Right renal cortex interstitium (tissue), 3 donors: ENCODE results near the gene EFCAB7. TPM values are rescaled to one million over a fixed set of nuclear protein-coding genes. Genes with fewer than 3 reads are reported as not detected.
"Not testable (repeated sequence)": the region's sequence is repeated elsewhere in the genome, so short reads cannot be mapped to it uniquely, and the experiment has no call there.

Source experiments
- DNase-seq, 3 donors: peaks; one replicate each; pipeline ENCODE4 v3.0.0-alpha.2; 2013; ENCODE audit warnings: low read depth in 3 of 3, low spot score in 2 of 3
- polyA plus RNA-seq, 3 donors: library from polyadenylated mRNA; unstranded; fragments of 120-200 nt; gene quantifications; one replicate each; pipeline ENCODE4 v1.2.1, GENCODE V29; 2013; ENCODE audit not compliant: insufficient read length in 3 of 3

EFCAB7 gene
- polyA plus RNA-seq, 3 donors, result 20.5 to 23.6 (median 22.0) TPM

DNA sequence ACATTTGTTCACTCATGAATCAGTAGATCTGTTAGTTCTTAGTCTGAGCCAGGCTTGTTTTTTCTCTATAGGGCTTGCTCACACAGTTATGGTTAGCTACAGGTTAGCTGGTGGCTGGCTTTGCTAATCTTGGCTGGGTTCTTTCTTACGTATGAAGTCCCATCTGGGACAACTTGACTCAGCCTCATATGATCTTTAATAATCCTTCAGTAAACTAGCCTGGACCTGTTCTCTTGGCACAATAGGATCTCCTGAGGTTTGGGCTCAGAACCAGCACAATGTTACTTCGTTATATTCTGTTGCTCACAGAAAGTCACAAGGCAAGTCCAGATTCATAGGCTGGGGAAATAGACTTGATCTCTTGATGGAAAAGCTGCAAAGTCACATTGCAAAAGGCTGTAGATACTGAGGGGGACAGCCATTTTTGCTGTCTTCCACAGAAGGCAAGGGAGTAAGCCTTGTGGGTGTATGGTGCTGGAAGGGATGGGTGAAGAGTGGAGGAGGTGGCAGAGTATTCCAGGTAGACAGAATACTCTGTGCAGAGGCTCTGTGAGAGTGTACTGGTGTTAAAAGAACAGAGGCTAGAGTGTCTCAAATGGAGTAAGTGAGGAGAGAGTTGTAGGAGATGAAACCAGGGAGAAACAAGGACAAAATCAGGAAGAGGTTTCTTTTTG lies 24.4 kb downstream of the EFCAB7 start:
- no peak for DNase-seq

DNA sequence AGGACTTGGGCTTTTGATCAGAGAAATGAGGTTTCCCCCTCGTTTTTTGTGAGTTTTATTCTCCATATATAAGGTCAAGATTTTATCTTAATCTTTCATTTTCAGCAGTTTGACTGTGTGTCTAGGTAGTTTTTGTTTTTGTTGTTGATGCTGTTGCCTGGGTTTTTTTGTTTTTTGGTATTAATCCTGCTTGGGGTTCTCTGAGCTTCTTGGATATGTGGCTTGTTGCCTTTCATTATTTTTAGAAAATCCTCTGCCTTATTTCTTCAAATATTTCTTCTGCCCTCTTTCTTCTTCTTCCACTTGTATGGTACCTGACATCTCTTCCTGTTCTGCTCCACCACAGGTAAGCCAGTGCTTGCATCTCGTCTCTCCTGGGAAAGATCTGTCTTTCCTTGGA lies 25.0 kb downstream of the EFCAB7 start:
- no peak for DNase-seq

DNA sequence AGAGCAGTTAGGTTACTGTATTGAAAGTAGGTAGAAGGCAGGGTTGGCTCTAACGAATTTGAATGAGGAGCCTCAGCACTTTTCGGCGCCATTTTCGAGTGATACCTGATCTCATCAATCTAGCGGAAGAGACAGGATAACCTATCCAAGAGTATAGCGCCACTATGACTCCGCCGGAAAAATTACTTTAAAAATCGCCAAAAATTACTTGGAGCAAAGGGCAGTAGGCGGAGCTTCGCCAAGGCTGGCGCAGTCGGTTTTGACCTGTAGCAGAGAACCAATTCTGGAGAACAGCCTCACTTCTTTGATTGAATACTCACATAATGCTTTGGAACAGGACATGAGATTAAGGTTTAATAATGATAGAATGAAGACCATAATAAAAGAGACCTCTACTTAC lies 25.6 kb downstream of the EFCAB7 start:
- DNase-seq, result no peak

DNA sequence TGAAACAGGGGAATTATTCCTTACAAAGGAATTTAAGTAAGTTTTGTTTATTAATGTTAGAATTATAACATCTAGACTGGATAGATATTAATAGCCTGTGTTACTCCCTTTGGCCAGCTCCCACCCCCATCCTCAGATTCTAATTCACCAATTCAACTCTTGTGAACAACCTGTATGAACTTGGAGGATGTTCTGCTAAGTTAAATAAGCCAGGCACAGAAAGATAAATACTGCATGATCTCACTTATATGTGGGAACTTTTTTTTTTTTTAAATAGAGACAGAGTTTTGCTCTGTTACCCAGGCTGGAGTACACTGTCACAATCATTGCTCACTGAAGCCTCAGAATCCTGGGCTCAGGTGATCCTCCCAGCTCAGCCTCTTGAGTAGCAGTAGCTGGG lies 32.2 kb downstream of the EFCAB7 start:
- DNase-seq, result no peak

DNA sequence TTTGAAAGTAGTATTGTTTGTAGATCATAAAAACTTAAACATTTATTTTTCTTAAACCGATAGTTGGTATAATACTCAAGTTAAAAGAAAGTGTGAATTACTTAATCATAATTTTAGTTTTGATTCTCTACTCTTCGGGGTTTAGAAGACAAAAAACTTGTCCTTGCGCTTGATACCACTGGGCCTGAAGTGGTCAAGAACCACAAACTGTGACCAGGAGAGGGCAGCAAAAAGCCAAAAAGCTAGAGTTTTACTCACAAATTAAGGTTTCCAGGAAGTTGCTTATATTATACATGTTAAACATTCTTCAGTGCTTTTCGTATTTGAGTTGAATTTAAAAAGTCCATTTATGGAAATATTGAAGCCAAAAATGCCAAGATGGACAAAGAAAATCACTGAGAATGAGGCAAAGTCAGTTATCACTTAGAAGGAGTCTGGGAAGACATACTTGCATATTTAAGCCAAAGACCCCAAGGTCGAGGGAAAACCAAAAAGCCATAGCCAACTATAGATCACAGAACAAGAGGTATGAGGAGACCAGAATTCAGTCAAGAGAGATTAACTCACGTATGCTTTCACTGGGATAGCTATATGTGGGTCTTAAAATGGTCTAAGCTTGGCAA lies 34.2 kb downstream of the EFCAB7 start:
- no peak for DNase-seq

DNA sequence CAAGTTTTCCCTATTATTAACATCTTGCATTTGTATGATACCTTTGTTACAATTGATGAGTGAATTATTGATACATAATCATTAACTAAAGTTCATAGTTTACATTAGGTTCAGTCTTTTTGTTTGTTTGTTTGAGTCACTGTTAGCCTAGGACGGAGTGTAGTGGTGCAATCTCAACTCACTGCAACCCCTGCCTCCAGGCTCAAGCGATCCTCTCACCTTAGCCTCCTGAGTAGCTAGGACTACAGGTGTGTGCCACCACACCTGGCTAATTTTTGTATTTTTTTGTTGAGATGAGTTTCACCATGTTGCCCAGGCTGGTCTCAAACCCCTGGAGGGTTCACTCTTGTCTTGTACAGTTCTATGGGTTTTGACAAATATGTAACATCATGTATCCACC lies 36.0 kb downstream of the EFCAB7 start:
- DNase-seq, result no peak

DNA sequence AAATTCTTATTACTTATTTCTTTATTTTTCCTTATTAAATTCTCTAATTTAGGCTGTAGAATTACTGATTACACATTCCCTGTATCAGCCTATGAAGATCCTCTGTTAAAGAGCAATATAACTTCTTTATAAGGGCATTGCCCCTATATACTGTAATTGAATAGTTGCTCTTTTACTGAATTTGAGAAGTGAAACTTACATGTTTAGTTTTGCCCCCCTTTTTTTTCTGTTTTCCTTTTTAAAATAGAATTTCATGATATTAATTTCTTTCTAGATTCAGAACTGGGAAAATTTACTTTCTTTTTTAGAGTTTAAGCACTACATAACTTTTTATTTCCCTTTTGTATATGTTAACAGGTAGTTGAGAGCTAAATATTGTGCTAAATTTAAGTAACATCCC lies 40.4 kb downstream of the EFCAB7 start:
- DNase-seq, result no peak

DNA sequence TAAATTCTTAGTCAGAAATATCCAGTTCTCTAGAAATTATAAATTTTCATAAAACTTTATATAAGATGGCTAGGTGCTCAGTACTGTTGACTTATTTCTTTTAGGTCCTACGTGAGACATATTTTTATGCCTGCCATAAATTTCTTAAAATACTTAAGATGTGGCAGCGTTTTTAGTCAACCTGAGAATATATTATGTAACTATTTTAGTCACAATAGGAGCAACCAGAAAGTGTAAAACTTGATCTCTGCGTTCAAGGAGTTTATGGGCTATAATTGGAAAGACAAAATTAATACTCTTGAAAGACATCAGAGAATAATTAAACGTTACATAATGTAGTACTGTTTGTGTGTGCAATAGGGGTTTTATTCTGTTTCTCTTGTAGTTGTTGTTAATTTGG lies 45.7 kb downstream of the EFCAB7 start:
- DNase-seq, result no peak

DNA sequence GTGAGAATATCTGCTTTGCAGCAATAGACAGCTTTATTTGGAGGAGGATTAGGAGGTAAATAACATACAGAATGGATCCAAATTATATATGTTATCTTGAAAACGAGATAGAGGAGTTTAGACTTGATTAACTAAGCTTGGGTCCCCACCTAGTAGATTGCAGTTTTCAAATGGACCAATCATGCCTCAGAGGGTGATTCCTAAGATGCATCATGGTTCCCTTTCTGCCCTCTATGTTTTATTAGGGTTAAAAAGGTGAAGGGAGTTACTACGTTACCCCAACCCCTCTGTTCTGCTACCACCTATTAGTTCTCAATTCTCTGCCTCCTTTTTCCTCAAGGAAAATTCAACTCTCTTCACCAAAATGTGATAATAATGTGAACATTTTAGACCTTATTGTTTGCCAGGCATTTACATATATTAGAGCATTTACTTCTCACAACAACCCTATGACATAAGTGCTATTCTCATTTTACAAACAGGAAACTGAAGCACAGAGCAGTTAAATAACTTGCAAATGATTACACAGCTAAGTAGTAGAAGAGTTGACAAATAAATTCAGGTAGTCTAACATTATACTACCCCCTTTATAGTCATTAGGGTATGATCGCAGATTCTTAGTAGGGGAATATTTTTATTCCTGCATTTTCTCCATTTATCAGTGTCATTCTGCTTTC lies 46.5 kb downstream of the EFCAB7 start:
- no peak for DNase-seq

DNA sequence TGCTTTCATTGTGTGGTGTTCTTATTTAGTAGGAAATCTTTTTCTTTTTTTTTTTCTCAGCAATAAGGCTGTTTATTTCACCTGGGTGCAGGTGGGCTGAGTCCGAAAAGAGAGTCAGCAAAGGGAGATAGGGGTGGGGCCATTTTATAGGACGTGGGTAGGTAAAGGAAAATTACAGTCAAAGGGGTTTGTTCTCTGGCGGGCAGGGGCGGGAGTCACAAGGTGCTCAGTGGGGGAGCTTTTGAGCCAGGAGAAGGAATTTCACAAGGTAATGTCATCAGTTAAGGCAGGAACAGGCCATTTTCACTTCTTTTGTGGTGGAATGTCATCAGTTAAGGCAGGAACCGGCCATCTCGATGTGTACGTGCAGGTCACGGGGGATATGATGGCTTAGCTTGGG lies 49.4 kb downstream of the EFCAB7 start:
- DNase-seq, result not testable (repeated sequence)

DNA sequence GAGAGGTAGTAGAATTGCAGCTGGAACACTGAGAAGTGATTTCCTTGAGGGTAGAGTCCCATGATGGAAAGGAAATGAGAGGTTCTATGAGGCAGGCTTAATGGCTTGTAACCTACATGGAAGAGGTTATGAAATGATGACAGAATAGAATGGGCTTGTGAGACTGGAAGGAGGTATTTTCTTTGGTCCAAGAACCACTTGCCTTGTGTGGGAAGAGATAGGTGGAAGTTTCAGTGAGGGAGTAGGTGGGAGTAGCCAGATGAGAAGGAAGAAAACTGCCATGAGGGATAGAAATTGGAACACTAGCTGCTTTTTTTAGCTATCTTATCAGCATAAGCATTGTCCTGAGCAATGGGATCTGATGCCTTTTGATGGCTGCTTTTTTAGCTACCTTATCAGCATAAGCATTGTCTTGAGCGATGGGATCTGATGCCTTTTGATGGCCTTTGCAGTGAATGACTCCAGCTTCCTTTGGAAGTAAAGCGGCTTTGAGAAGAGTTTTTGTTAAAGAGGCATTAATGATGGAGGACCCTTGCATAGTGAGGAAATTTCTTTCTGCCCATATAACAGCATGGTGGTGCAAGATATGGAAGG lies 51.0 kb downstream of the EFCAB7 start:
- not testable (repeated sequence) for DNase-seq

DNA sequence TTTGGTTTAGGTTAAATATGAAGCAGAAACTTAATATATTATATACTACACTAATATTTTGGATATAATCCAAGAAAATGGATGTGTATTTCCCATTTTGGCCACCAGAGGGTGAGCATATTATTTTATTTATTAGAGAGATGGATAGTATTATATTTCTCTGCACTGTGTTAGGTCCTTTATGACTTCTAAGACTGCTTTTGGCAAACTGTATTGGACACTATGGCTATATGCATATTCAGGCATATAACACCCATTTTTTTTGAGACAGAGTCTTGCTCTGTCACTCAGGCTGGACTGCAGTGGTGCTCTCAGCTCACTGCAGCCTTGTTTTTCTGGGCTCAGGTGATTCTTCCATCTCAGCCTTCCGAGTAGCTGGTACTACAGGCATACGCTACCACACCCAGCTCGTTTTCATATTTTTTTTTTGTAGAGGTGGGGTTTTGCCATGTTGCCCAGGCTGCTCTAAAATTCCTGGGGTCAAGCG lies 52.1 kb downstream of the EFCAB7 start:
- DNase-seq, result no peak

DNA sequence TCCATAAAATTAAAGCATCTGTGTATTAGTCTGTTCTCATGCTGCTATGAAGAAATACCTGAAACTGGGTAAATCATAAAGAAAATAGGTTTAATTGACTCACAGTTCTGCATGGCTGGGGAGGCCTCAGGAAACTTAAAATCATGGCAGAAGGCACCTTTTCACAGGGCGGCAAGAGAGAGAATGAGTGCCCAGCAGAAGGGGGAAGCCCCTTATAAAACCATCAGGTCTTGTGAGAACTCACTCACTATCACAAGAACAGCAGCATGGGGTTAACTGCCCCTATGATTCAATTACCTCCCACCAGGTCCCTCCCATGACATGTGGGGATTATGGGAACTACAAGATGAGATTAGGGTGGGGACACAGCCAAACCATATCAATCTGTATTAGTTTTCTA lies 63.0 kb downstream of the EFCAB7 start:
- DNase-seq, result not testable (repeated sequence)

DNA sequence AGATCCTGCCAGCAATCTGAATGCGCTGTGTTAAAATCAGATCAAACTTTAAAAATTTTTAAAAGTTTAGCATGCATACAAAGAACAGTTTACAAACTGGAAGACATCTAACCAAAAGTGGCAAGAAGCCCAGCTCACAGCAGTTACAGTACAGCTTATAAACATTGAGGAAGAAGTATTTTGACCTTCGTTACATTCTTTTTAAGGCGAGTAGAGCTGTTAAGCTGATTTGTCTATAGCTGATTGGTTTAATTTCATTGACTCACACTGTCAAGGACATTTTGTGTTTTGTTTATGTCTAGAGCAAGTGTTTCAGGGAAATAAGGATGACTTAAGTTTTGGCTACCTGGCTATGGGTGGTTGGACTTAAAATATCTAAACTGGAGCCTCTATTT lies 66.8 kb downstream of the EFCAB7 start:
- no peak for DNase-seq

DNA sequence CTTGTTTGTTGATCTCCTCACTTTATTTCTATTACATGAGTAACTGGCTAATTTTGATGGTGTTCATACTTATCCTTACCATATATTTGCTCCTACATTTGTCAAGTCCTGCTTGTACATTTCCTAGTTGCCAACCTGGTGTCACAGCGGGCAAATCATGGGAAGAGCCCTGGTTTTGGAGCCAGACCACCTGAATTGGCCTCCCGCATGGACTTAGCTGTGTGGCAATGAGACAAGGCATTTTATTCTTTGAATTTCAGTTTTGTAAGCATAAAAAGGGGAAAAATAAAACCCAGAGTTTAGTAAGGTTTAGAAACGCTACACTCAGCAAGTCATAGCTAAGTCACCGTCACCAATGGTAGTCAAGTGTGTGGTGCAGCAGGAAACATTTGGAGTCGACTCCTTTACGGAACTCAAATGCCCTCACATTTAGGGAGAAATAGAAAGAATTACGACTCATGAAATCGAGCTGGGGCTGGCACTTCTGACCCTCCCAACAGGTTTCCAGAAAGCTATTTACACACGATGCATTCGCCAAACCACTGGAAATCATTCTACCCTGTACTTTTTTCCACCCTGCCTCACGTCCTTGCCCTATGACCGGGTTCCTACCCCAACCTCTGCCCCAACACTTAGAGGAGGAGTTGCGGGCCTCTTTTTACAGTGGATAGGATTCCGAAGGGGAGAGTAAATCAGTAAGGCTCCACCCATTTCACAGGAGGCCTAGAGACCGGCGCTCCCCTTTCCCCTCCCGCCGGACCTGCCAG lies 69.4 kb downstream of the EFCAB7 start:
- DNase-seq, result peak in 1 of 3 donors; percentile 12

DNA sequence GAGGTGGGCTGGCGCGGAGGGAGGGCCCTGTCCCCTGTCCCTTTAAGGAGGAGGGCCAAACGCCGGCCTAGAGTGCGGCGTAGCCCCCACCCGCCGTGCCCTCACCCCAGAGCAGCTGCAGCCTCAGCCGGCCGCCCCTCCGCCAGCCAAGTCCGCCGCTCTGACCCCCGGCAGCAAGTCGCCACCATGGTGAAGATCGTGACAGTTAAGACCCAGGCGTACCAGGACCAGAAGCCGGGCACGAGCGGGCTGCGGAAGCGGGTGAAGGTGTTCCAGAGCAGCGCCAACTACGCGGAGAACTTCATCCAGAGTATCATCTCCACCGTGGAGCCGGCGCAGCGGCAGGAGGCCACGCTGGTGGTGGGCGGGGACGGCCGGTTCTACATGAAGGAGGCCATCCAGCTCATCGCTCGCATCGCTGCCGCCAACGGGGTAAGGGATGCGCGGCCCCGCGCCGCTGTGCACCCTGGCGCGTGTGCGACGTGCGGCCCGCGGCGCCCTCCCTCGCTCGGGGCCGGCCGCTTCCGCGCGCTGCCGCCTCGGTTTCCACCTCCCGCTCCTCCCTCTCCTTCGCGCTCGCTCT lies 70.1 kb downstream of the EFCAB7 start, which contains the start of gene PGM1:
TSS of gene PGM1 (plus strand) at position 109 of the 583 bp plus-strand sequence. CDS start at position 187, 78 bp downstream.
- peak in 2 of 3 donors; percentile 59 to 61 for DNase-seq

DNA sequence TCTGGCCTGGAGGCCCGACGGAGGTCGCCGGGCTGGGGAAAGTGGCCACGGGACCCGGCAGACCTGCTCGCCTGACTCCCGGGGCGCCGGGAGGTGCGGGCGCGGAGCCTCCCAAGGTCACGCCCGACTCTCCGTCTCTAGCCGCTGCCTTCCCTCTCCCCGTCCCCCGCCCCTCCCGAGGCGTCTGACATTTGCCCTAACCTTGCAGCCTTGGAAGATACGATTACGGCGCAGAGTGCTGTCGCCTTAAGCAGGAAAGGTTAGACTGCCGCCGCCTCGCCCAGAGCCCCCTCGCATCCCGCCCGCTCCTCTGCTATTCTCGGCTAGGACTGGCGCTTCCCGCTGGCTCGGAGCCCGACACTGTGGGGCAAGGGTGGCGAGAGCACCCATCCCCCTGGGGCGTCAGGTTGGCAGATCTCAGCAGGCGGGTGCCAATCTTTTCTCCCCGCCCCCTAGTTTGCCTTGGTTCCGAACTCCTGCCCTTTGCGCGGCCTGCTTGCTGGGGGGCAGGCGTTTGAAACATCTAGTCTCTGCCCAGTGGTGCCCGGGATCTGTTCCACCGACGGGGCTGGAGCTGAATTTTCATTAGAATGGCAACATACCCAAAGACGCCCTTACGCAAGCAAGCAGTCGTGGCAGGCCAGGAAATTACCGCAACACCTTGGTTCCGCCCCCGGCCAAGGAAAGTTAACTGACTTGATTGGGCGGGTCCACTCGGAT lies 70.7 kb downstream of the EFCAB7 start:
- peak in 1 of 3 donors; percentile 29 for DNase-seq

DNA sequence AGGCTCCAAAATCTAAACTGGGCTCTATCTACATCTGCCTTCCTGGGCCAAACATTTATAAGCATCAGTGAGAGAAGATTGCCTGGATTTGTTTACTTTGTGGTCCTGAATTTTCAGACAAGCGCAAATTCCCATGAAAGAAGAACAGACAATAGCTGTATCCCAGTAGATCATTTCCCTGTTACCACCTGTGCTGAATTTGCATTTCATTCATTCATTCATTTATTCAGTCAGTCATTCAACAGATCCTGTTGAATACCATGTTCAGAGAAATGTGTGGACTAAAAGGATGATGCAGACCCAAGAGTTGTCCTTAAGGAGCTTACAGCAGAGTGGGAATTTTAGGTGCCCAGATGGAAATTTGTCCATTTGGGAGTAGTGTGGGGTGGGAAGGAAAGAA lies 72.1 kb downstream of the EFCAB7 start:
- DNase-seq, result no peak

DNA sequence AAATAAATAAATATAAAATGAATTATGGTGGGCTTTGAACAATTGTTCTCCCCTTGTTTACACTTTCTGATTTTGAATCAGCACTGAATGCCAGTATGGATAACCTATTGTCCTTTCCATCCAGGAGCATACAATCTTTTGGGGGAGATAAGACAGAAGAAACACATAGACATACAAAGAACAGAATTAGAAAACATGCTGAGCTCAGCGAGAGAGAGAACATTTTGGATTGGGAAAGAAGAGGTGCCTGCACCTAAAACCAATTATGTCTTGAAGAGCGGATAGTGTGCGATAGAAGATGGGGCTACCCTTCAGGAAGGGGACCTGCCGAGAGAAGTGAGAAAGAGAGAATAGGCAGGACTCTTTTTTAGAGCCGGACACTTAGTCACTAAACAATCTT lies 76.5 kb downstream of the EFCAB7 start:
- no peak for DNase-seq

DNA sequence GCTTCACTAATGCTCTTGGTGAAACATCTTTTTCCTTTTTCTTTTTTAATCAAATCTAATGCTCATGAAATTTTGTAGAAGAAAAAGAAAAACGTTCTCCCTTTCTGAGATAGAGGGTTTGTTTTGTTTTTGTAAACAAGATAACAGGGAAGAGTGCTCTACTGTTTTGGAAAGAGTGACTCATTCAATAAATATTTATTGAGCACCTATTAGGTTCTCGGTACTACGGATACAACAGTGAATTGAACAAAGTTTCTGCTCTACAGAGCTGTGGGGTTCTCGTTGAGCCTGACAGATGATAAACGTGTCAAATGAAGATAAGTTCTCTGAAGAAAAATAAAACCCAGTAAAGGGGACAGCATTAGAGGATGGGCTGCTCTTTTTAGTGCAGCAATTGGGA lies 76.9 kb downstream of the EFCAB7 start:
- DNase-seq, result no peak
